PFSK-1 (cell line): ENCODE results near the gene CD82.

ENCODE experiments used
- POLR2AphosphoS5 ChIP-seq: IDR thresholded peaks from 2 replicates; pipeline ENCODE4 v1.6.1; 2012; ENCODE audit warnings: low read depth, mild to moderate bottlenecking, control low read depth, low read length, moderate library complexity
- REST ChIP-seq, 2 experiments: IDR thresholded peaks; 2 replicates each; pipeline versions ENCODE4 v1.6.1 to v1.8.0; 2011 to 2012; ENCODE audit warnings: low read depth in 2 of 2, low read length in 2 of 2, control low read depth in 1 of 2, inconsistent platforms in 1 of 2, mild to moderate bottlenecking in 1 of 2, moderate library complexity in 1 of 2; ENCODE audit not compliant: insufficient read depth in 1 of 2
- SIN3A ChIP-seq: IDR thresholded peaks from 2 replicates; pipeline ENCODE4 v1.6.1; 2012; ENCODE audit warnings: mild to moderate bottlenecking, low read length, moderate library complexity, borderline replicate concordance; ENCODE audit not compliant: insufficient read depth
- TAF1 ChIP-seq: IDR thresholded peaks from 2 replicates; pipeline ENCODE4 v1.6.1; 2012; ENCODE audit warnings: low read length, control low read depth, borderline replicate concordance; ENCODE audit not compliant: insufficient read depth

- TF ChIP-seq POLR2AphosphoS5 (no peak), TAF1 (no peak), REST (IDR thresholded peaks at IDR 0.05; ENCODE audit: insufficient read depth in 1 of 2, low read depth in 2 of 2, low read length in 2 of 2) (no peak), SIN3A (no peak)
Measured at GRCh38 chr11:44629732-44630345, 64.4 kb downstream of the CD82 start.
